Measurements from ENCODE around the gene LILRA5.

DNA sequence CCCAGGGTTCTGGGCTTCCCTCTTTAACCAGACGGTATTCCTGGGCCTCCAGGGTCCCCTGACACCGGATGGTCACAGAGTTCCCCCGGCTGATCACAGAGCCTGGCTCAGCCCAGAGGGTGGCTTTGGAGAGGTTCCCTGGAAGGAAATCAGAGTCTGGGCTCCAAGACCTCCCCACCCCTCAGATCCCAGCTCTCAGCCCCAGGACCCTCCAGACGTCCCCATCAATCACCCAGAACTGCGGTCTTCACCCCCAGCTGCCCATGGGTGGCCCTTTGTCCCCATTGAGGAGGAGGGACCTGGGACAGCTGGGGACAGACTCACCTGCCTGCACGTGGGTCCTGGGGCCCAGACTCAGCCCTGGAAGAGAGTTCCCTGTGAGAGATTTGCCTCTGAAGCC, 955 bp downstream of the LILRA5 start:
- TF ChIP-seq, protein P1, sequence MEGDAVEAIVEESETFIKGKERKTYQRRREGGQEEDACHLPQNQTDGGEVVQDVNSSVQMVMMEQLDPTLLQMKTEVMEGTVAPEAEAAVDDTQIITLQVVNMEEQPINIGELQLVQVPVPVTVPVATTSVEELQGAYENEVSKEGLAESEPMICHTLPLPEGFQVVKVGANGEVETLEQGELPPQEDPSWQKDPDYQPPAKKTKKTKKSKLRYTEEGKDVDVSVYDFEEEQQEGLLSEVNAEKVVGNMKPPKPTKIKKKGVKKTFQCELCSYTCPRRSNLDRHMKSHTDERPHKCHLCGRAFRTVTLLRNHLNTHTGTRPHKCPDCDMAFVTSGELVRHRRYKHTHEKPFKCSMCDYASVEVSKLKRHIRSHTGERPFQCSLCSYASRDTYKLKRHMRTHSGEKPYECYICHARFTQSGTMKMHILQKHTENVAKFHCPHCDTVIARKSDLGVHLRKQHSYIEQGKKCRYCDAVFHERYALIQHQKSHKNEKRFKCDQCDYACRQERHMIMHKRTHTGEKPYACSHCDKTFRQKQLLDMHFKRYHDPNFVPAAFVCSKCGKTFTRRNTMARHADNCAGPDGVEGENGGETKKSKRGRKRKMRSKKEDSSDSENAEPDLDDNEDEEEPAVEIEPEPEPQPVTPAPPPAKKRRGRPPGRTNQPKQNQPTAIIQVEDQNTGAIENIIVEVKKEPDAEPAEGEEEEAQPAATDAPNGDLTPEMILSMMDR (optimal IDR thresholded peaks at IDR 0.05 in 1 of 3, IDR thresholded peaks at IDR 0.05 in 1 of 3, conservative IDR thresholded peaks at IDR 0.05 in 1 of 3; ENCODE audit: extremely low read depth in 1 of 3, insufficient read depth in 2 of 3, low read length in 3 of 3), result no peak
- TF ChIP-seq EZH2 (IDR thresholded peaks at IDR 0.05; ENCODE audit: low read length), result no peak
